ENCODE results near the gene MYB. TPM values are rescaled to one million over a fixed set of nuclear protein-coding genes. Genes with fewer than 3 reads are reported as not detected.

MYB gene
- total RNA-seq, 8 experiments from 2014 or later: 0.60 to 4.8 (median 1.4) TPM; not detected in 2

DNA sequence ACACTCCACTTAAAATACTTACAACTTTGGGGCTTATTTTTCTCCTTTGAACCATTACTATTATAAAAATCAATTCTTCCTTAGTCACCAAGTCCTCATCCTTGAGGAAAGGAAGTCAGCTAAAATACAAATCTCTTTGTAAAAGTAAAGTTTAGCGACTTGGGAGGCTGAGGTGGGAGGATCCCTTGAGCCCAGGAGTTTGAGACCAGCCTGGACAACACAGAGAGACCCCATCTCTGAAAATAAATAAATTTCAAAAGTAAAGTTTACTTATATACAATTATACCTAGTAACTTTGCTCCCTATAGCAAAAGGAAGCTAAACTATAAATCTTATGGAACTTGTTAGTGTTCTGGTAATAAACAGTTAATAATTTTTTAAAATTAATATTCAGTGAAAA lies 40.4 kb downstream of the MYB start:
- no peak for ATAC-seq (replicated peaks in 6 of 8)
- Histone ChIP-seq H3K4me3 (no peak overlapping the region), H3K4me1 (replicated peaks in 1 of 2) (no peaks in the 10 kb centered on the region), H3K27ac (no peak overlapping the region)
- 0 to 100% (median 40%) methylated on average over 1 of the region's 1 CpG; no CpG with 5 or more reads in 1 of the 10 experiments for WGBS, 10 experiments
- in situ Hi-C loops (cut with MboI; ENCODE audit: low pct_unique_long_range_greater_than_20kb in 2 of 9, low sequenced_read_pairs in 9 of 9, unreplicated experiment in 9 of 9): no loop called here

DNA sequence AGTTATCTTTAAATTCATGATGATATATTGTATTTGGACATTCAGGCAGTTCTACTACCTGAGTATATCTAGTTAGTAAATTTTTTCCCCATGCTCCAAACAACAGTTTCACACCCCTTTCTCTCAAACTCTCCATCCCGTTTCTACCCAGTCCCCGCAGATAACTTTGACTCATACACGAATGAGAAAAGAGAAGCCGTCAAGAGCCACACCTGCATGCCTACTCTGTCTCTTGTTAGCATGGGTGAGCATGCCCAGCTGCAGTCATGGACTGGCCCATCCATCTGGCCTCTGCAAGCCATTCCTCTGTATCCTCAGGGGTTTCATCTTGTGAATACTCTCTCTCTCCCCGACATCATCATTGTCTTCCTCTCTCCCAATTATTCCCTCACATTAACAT lies 41.5 kb downstream of the MYB start:
- Histone ChIP-seq H3K27ac (no peak overlapping the region), H3K4me3 (no peak overlapping the region), H3K4me1 (replicated peaks in 1 of 2) (no peaks in the 10 kb centered on the region)
- 55 to 100% (median 78%) methylated on average over 1 to 5 of the region's 5 CpGs for WGBS, 10 experiments
- in situ Hi-C loops (cut with MboI; ENCODE audit: low pct_unique_long_range_greater_than_20kb in 2 of 9, low sequenced_read_pairs in 9 of 9, unreplicated experiment in 9 of 9): no loop called here
- peak in 1 of 8 experiments; percentile 23 for ATAC-seq (replicated peaks in 6 of 8)

GRCh38 chr6:135224037-135224647 lies 43.0 kb downstream of the MYB start:
- no peak for ATAC-seq (replicated peaks in 6 of 8)
- H3K4me3 ChIP-seq: no peak overlapping the region
- WGBS, 10 experiments: 51 to 94% (median 75%) methylated on average over 5 to 6 of the region's 6 CpGs
- in situ Hi-C loops (cut with MboI; ENCODE audit: low pct_unique_long_range_greater_than_20kb in 2 of 9, low sequenced_read_pairs in 9 of 9, unreplicated experiment in 9 of 9): no loop called here
- H3K27ac ChIP-seq: no peak overlapping the region
- H3K4me1 ChIP-seq (replicated peaks in 1 of 2): no peaks in the 10 kb centered on the region

DNA sequence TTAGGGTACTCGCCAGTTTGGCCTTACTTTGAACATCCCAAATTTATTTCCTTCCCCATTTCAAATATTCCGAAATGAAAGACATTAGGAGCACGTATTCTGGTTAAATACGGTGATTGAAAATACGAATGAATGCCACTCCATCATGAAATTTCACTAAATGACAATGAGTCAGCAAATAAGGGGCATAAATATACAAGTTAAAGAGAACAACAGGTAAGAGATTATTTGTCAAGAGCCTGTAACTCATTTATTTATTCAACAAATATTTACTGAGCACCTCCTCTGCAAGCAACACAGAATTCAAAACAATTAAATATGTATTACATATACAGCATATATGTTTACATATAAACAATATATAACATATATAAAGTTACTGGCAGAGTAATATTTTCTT lies 44.8 kb downstream of the MYB start:
- no peak for ATAC-seq (replicated peaks in 6 of 8)
- WGBS, 10 experiments: 33 to 100% (median 90%) methylated on average over 1 to 5 of the region's 5 CpGs

DNA sequence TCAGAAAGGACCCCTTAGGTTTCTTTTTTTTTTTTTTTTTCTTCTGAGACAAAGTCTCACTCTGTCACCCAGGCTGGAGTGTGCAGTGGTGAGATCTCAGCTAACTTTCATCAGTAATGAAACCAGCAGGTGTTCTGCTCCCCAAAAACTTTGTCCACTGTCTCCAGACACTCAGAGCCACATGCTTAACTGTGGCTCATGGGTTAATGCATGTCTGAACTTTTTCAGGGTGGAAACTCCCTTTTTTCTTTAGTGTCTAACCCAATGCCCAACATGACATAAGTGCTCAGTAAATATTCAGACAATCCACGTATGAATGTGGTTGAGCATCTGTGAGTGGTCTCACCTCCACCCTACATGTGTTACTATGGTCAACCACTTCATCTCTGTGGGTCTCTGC lies 45.4 kb downstream of the MYB start:
- Histone ChIP-seq H3K27ac (no peak overlapping the region), H3K4me3 (no peak overlapping the region), H3K4me1 (replicated peaks in 1 of 2) (no peaks in the 10 kb centered on the region)
- in situ Hi-C loops (cut with MboI; ENCODE audit: low pct_unique_long_range_greater_than_20kb in 2 of 9, low sequenced_read_pairs in 9 of 9, unreplicated experiment in 9 of 9): no loop called here
- ATAC-seq (replicated peaks in 6 of 8): no peak
- WGBS, 10 experiments: 0 to 100% (median 40%) methylated on average over 1 of the region's 1 CpG; no CpG with 5 or more reads in 5 of the 10 experiments

More for the DNA sequence above, 44.8 kb downstream of the MYB start:
- Histone ChIP-seq H3K4me1 (replicated peaks in 1 of 2) (no peaks in the 10 kb centered on the region), H3K27ac (no peak overlapping the region), H3K4me3 (no peak overlapping the region)
- in situ Hi-C loops (cut with MboI; ENCODE audit: low pct_unique_long_range_greater_than_20kb in 2 of 9, low sequenced_read_pairs in 9 of 9, unreplicated experiment in 9 of 9): no loop called here

GRCh38 chr6:135227349-135227748 lies 46.2 kb downstream of the MYB start:
- in situ Hi-C loops (cut with MboI; ENCODE audit: low pct_unique_long_range_greater_than_20kb in 2 of 9, low sequenced_read_pairs in 9 of 9, unreplicated experiment in 9 of 9): no loop called here

GRCh38 chr6:135227758-135228157 lies 46.6 kb downstream of the MYB start:
- in situ Hi-C loops (cut with MboI; ENCODE audit: low pct_unique_long_range_greater_than_20kb in 2 of 9, low sequenced_read_pairs in 9 of 9, unreplicated experiment in 9 of 9): no loop called here
- 75 to 100% (median 92%) methylated on average over 1 to 4 of the region's 4 CpGs for WGBS, 10 experiments
- Histone ChIP-seq H3K4me1 (replicated peaks in 1 of 2) (no peaks in the 10 kb centered on the region), H3K4me3 (no peak overlapping the region), H3K27ac (no peak overlapping the region)
- no peak for ATAC-seq (replicated peaks in 6 of 8)

More at GRCh38 chr6:135227349-135227748, 46.2 kb downstream of the MYB start:
- 57 to 100% (median 100%) methylated on average over 1 to 2 of the region's 2 CpGs; no CpG with 5 or more reads in 3 of the 10 experiments for WGBS, 10 experiments
- peak in 1 of 8 experiments; percentile 36 for ATAC-seq (replicated peaks in 6 of 8)
- H3K4me1 ChIP-seq (replicated peaks in 1 of 2): no peaks in the 10 kb centered on the region
- no peak overlapping the region for H3K4me3 ChIP-seq
- H3K27ac ChIP-seq: no peak overlapping the region

- H3K4me1 ChIP-seq (replicated peaks in 1 of 2): no peaks in the 10 kb centered on the region
- H3K27ac ChIP-seq: no peak overlapping the region
- WGBS, 10 experiments: 68 to 100% (median 93%) methylated on average over 1 to 6 of the region's 6 CpGs
- in situ Hi-C loops (cut with MboI; ENCODE audit: low pct_unique_long_range_greater_than_20kb in 2 of 9, low sequenced_read_pairs in 9 of 9, unreplicated experiment in 9 of 9): no loop called here
- no peak for ATAC-seq (replicated peaks in 6 of 8)
- no peak overlapping the region for H3K4me3 ChIP-seq
Observed at GRCh38 chr6:135228486-135228885, 47.4 kb downstream of the MYB start.

- H3K4me3 ChIP-seq: no peak overlapping the region
- ATAC-seq (replicated peaks in 6 of 8): no peak
- H3K4me1 ChIP-seq (replicated peaks in 1 of 2): no peaks in the 10 kb centered on the region
- in situ Hi-C loops (cut with MboI; ENCODE audit: low pct_unique_long_range_greater_than_20kb in 2 of 9, low sequenced_read_pairs in 9 of 9, unreplicated experiment in 9 of 9): no loop called here
- no peak overlapping the region for H3K27ac ChIP-seq
- WGBS, 10 experiments: 14 to 100% (median 83%) methylated on average over 1 to 2 of the region's 2 CpGs; no CpG with 5 or more reads in 3 of the 10 experiments
Observed at GRCh38 chr6:135229996-135230395, 48.9 kb downstream of the MYB start.

DNA sequence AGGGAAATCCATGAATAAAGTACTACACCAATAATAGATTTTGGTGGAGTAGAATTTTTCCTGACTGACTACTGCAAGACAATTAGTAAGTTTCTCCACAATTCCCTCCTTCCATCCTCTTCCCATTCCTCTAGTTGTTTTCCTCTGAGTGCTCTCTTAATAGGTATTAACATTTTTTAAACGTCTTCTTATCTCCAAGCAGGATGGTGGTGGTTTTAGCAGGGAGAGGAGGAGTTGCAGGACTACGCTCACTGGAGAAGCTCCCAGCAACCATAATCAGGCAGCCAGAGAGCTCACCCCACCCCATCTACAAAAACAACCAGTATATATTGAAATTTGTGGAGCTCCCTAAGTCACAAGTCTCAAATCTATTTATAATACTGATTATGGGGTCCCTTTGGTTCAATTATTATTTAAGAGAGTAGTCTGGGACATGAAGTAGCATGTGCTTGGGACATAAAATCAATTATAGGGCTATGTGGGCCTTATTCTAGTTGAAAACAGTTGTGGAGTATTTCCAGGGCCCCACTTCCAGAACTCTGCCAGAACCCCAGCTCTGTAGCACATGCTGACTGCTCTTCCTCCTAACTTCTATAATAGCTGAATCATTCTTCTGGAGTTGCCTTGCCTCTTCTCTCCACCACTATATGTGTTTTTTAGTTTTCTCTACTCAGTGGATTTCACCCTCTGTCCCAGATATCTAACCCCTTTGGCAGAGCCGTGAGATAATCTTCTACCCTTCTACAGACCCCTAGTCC lies 49.8 kb downstream of the MYB start:
- in situ Hi-C loops (cut with MboI; ENCODE audit: low pct_unique_long_range_greater_than_20kb in 2 of 9, low sequenced_read_pairs in 9 of 9, unreplicated experiment in 9 of 9): no loop called here
- Histone ChIP-seq H3K4me3 (no peak overlapping the region), H3K4me1 (replicated peaks in 1 of 2) (no peaks in the 10 kb centered on the region), H3K27ac (no peak overlapping the region)
- ATAC-seq (replicated peaks in 6 of 8): no peak
- 17 to 90% (median 85%) methylated on average over 1 to 3 of the region's 3 CpGs; no CpG with 5 or more reads in 2 of the 10 experiments for WGBS, 10 experiments

DNA sequence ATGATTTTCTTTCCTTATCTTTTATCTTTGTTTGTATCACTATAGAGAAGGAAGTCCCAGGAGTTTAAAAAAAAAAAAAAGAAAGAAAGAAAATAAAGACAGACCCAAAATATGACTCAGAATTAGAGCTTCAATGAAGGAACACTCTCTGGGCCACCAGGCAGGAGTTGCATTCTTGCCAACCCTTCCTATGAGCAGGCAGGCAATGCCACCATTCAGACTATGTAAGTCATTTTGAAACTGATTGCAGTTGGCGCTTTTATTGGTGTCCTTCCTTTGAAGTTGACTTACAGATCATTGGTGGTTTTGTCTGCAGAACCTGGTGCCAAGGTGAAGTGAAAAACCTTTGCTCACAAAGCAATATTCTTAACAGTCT lies 50.3 kb downstream of the MYB start:
- no peak for ATAC-seq (replicated peaks in 6 of 8)
- no peaks in the 10 kb centered on the region for H3K4me1 ChIP-seq (replicated peaks in 1 of 2)
- no peak overlapping the region for H3K27ac ChIP-seq
- in situ Hi-C loops (cut with MboI; ENCODE audit: low pct_unique_long_range_greater_than_20kb in 2 of 9, low sequenced_read_pairs in 9 of 9, unreplicated experiment in 9 of 9): no loop called here
- WGBS, 10 experiments: 100% methylated on average over 1 of the region's 1 CpG; no CpG with 5 or more reads in 4 of the 10 experiments
- H3K4me3 ChIP-seq: no peak overlapping the region

- no peak overlapping the region for H3K4me3 ChIP-seq
- H3K27ac ChIP-seq: no peak overlapping the region
- H3K4me1 ChIP-seq (replicated peaks in 1 of 2): no peaks in the 10 kb centered on the region
- 11 to 100% (median 80%) methylated on average over 1 to 5 of the region's 5 CpGs for WGBS, 10 experiments
- ATAC-seq (replicated peaks in 6 of 8): peak in 1 of 8 experiments; percentile 16
- in situ Hi-C loops (cut with MboI; ENCODE audit: low pct_unique_long_range_greater_than_20kb in 2 of 9, low sequenced_read_pairs in 9 of 9, unreplicated experiment in 9 of 9): no loop called here
Observed at GRCh38 chr6:135233686-135234491, 52.8 kb downstream of the MYB start.

GRCh38 chr6:135234492-135234780 lies 53.3 kb downstream of the MYB start:
- in situ Hi-C loops (cut with MboI; ENCODE audit: low pct_unique_long_range_greater_than_20kb in 2 of 9, low sequenced_read_pairs in 9 of 9, unreplicated experiment in 9 of 9): no loop called here
- 25 to 100% (median 65%) methylated on average over 1 of the region's 1 CpG; no CpG with 5 or more reads in 2 of the 10 experiments for WGBS, 10 experiments
- Histone ChIP-seq H3K27ac (no peak overlapping the region), H3K4me1 (replicated peaks in 1 of 2) (no peaks in the 10 kb centered on the region), H3K4me3 (no peak overlapping the region)
- peak in 2 of 8 experiments; percentile 43 to 55 for ATAC-seq (replicated peaks in 6 of 8)

Data from motor neuron (in vitro differentiated cells).